Stimulated activated CD4-positive, alpha-beta T cell treated with anti-CD3 and anti-CD28 coated beads, TNF-alpha, amount 100 ng/mL, for 1 hour (primary cell): Measurements from ENCODE around the gene LTBP1.

Experiments used
- DNase-seq, 3 donors: peaks; one replicate each; pipeline ENCODE4 v3.0.0-alpha.2; 2020; ENCODE audit warnings: low read depth in 3 of 3, low spot score in 1 of 3

Gene LTBP1

GRCh38 chr2:33289961-33290360 lies 343.2 kb downstream of the LTBP1 start:
- DNase-seq, result no peak

- DNase-seq, result no peak
These were observed 344.7 kb downstream of the LTBP1 start for GRCh38 chr2:33291278-33292013.

GRCh38 chr2:33292063-33292462 lies 345.3 kb downstream of the LTBP1 start:
- DNase-seq, result no peak

DNA sequence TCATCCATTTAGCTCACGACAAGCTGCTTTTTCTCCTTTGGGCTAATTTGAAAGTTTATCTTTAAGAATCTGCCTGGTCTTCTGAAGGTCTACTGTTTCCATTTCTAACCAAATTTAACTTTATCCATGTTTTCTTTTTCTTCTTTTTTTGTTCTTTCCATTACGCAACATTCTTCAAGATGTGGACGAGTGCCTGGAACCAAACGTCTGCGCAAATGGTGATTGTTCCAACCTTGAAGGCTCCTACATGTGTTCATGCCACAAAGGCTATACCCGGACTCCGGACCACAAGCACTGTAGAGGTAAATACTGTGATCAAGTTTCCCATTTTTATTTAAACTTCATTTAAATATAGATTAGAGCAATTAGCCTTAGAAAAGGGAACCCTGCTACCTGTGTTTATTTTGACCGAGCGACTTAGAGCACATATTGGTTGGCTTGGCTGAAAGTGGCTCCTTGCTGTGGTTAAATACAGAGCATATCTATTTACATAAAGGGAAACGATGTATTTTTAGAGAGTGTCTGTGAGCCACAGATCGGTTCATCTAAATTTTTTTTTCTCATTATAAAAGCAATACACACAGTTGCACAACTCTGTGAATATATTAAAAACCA lies 346.3 kb downstream of the LTBP1 start:
- DNase-seq, result no peak

DNA sequence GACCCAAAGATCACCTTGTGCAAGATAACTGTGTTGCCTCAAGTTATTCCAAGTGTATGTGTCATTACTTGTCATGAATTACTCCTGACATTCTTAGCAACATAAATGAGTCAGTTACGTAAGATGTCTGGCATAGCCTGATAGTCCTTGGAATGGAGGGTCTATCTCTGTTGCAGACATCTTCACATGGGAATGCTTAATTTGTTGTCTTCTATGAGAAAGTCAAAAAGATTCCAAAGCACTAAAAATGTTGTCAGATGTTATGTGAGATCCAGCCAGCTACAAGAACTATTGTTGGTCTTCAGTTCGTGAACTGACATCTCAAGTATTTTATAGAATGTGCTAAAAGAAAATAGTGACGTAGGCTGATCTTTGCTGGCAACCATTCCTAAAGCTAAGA lies 351.5 kb downstream of the LTBP1 start:
- DNase-seq, result no peak

GRCh38 chr2:33301355-33301754 lies 354.6 kb downstream of the LTBP1 start:
- DNase-seq, result no peak

GRCh38 chr2:33302348-33302747 lies 355.6 kb downstream of the LTBP1 start:
- DNase-seq, result no peak

DNA sequence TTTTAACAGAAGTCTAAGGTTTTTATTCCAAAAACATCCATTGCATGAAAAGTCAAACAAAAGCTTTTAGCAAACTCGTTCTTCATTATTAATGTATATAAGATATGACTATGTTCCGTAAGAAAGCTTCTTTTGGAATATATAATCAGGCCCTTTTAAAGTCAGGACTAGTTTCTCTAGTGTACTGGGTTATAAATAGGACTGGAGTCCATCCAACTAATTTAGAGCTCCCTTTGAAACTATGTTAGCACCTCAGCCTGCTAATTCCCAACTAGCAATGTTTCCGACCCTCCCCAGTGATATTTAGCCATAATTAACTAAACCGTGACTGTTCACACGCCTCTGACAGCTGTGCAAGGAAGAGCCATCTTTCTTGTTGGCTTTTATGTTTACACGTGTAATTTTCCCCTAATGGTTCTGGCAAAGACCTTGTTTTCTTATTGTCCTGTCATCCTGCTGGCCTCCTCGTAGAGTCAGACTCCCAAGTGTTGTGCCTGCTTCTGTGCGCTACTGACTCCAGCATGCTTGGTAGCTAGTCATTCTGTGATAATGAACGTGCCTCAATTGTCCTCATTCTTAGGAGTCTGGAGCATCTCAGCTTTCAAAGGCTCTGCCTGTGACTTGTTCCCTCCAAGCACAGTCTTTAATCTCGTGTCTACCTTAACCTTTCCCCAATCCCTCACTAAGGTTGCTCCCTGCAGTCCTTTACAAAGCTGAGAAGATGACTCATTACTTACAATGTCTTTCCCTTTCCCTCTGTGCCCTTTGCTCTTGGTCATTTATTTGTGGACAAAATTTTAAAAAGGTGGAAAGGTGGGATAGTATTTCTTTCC lies 357.5 kb downstream of the LTBP1 start:
- DNase-seq, result no peak

GRCh38 chr2:33307659-33308270 lies 361.0 kb downstream of the LTBP1 start:
- DNase-seq, result no peak

- no peak for DNase-seq
These were observed 365.6 kb downstream of the LTBP1 start for GRCh38 chr2:33312355-33312754.

DNA sequence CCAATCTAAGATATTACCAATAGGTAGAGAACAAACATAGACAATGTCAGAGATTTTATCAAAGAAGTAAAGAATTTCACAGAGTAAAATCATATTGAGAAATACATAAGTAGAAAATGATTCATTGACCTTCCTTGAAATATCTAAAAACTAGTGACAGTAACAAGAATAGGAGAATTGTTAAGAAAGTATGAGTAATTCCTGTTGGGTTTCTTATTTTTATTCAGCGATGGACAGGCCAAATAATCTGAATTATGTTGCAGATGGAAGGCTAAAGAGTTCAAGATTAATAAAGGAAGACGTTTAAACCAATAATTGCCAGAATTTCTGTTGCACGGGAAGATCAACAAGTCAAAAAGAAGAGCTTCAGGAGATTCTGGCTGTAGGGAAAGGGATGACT lies 366.3 kb downstream of the LTBP1 start:
- DNase-seq, result no peak

GRCh38 chr2:33314541-33314940 lies 367.8 kb downstream of the LTBP1 start:
- DNase-seq, result no peak

DNA sequence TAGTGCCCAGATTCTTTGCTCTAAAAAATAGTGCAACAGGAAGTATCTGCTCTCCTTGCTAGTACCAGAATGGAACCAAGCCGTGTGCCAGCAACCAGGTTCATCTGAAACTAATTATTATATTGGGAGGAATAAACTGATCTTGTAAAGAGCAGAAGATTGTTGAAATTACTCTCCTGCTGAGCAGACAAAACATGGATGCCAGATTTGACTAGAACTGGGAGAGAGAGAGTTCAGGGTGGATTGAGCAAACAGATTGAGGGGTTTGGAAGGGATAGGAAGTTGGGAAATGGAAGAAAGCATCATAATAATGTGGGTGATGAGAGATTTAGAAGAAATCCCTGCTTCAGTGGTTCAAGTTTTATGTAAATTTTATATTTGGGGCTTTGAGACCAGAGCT lies 369.6 kb downstream of the LTBP1 start:
- DNase-seq, result no peak

DNA sequence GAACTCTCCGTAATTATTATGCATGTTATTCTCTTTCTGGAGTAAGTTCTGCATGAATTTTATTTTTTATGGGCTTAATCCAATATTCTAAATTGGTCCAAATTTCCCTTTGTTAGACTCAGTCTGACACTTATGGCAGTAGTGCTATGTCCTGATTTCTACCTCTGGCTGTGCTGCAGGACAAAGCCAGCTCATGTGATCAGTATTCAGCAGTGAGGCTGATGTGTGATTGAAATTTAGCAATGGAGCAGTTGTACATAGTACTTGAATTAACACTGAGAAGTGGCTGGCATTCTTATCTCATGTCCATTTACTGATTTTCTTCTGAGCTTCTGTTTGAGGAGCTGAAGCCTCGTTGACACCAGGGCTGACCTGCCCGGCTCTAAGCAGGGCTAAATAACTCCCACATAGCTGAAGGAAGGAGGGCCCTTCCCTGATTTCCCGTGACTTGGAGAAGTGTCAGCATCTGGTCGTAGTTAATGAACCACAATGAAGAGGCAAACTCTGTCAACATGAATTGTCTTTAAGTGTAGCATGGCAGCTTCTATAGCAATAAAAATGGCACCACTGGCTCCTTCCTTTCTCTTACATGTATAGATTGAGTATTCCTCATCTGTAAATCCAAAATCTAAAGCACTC lies 370.7 kb downstream of the LTBP1 start:
- DNase-seq, result no peak

DNA sequence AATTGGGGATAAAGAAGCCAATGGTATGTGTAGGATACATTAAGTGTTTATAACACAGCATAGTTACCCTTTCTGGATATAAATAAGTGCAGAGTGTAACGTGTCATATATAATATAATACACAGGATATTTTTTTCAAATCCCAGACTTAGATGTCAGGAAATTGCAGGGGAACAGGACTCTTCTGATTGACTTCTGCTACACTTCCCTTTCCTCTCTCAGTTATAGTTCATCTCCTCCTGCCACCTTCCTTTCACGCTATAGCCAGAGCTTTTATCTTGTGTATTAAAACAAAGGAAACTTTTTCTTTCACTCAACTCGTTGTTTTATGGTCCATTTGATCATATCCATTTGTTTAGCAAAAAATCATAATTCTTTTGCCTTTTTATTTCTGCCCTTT lies 371.7 kb downstream of the LTBP1 start:
- DNase-seq, result no peak

GRCh38 chr2:33320573-33320972 lies 373.8 kb downstream of the LTBP1 start:
- no peak for DNase-seq

DNA sequence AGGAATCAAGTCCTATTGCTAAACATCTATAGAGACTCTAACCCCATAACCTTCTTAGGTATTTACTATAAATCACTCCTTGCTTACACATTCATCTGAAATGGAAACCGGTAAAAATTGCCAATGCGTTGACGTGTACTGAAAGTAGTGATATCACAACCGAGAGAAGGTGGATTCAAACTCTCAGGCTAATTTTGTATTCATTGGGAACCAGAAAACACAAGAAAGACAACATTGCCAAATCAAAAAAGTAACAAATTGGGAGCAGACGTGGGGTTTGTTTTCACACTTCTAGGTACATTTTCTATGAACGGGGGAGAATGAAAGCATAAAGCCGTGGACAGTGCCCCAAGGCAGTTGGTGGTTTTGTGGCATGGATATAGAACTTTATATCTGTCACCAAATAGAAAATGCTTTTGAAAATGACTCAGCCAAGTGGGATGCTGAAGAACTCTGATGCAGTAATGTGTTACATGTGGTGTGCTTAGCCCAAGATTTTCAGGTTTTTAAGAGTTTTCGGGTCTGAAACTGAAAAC lies 374.6 kb downstream of the LTBP1 start:
- DNase-seq, result no peak

DNA sequence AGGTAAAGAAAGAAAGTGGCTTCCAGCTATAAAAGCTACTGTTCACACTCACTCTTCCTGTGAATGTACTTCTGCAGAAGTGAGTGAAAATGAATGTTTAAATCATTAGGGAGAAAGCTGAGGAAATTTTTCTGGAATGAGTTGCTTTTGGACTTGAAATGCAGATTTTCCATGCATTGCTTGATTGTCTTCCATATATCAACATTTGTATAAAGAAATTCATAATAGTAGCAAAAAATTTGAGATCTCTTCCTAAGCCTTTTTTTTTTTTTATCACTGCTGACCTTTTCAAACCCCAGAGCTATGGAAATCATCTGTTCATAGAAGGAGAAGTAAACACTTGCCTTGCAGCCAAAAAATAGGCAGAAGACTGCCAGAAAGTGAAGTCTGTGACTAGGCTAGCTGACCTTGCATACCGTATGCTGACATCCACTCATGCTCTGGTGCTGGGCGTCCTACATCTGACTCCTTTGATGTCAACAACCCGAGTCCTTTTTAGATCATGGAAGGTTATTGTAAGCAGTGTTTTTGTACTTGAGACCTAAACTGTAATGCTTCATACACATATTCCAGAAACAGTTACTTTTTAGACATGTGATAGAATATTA lies 375.2 kb downstream of the LTBP1 start:
- DNase-seq, result no peak

GRCh38 chr2:33322612-33323011 lies 375.9 kb downstream of the LTBP1 start:
- DNase-seq, result no peak

DNA sequence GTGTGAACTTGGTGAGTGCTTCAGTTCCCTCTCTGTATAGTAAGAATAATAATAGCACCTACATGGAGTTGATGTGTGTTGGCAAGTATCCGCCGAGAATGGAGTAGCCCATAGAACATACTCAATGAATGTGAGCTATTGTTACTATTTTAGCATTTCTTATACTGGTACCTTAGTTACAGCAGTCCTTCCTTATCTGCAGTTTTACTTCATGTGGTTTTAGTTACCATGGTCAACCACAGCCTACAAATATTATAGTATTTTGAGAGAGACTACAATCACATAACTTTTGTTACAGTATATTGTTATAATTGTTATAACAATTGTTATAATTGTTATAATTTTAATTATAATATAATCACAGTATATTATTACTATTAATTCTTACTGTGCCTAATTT lies 377.2 kb downstream of the LTBP1 start:
- no peak for DNase-seq

DNA sequence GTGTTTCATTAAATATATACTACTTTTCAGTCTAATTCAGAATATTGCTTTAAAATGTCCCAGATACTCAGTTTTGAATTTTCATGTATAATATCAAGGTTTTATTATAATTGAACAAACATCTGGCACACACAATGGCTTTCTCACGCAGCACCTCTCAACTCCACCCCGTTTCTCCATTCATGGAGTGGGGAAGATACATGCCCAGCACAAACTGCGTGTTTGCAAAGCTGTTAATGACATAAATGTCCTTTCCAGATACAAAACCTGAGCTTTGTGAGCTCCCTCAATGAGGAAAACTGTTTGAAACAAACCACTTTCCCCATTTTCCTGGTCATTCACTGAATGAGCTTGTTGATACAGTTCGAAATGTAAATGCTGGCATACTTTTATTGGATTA lies 379.3 kb downstream of the LTBP1 start:
- no peak for DNase-seq
